ENCODE data around the gene SMARCA2.

DNA sequence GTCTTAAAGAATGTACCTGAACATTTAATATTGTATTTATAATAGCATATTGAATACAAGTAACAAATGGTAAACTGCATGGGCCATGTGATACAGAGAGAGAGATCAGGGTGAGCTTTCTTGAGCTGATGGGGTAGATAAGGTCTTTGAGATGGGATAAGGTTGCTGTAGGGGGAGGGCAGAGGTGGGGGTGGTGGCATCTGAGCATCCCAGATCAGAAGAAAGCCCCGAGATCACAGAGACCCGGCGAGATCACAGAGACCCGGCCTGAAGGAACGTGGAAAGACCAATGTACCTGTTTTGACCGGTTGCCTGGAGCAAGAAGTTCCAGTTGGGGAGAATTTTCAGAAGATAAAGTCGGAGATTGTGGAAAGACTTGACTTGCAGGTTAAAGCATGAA lies 6.6 kb downstream of the SMARCA2 start:
- TF ChIP-seq POLR2AphosphoS5 (IDR thresholded peaks at IDR 0.05) (no peak), POLR2A (IDR thresholded peaks at IDR 0.05) (no peak)
- TF ChIP-seq, protein P1, sequence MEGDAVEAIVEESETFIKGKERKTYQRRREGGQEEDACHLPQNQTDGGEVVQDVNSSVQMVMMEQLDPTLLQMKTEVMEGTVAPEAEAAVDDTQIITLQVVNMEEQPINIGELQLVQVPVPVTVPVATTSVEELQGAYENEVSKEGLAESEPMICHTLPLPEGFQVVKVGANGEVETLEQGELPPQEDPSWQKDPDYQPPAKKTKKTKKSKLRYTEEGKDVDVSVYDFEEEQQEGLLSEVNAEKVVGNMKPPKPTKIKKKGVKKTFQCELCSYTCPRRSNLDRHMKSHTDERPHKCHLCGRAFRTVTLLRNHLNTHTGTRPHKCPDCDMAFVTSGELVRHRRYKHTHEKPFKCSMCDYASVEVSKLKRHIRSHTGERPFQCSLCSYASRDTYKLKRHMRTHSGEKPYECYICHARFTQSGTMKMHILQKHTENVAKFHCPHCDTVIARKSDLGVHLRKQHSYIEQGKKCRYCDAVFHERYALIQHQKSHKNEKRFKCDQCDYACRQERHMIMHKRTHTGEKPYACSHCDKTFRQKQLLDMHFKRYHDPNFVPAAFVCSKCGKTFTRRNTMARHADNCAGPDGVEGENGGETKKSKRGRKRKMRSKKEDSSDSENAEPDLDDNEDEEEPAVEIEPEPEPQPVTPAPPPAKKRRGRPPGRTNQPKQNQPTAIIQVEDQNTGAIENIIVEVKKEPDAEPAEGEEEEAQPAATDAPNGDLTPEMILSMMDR (IDR thresholded peaks at IDR 0.05) = no peak
